Measurements from ENCODE around the gene FCER2.

FCER2 gene

GRCh38 chr19:7687177-7687576, 14.8 kb downstream of the FCER2 start:
- no peak overlapping the region for H3K4me3 ChIP-seq (ENCODE audit: control insufficient read depth, low read depth, low read length)
- DNase-seq (ENCODE audit: low read depth), result no peak
- TF ChIP-seq CTCF (IDR thresholded peaks at IDR 0.05; ENCODE audit: control insufficient read depth, insufficient read depth, low read depth, low read length, missing control alignments), result no peak

- no peak for DNase-seq (ENCODE audit: low read depth)
- no peak overlapping the region for H3K4me3 ChIP-seq (ENCODE audit: control insufficient read depth, low read depth, low read length)
- TF ChIP-seq CTCF (IDR thresholded peaks at IDR 0.05; ENCODE audit: control insufficient read depth, insufficient read depth, low read depth, low read length, missing control alignments), result no peak
These were observed 16.1 kb downstream of the FCER2 start for GRCh38 chr19:7685546-7686445.

- no peak for DNase-seq (ENCODE audit: low read depth)
- no peak for TF ChIP-seq CTCF (IDR thresholded peaks at IDR 0.05; ENCODE audit: control insufficient read depth, insufficient read depth, low read depth, low read length, missing control alignments)
These were observed 19.6 kb downstream of the FCER2 start for GRCh38 chr19:7682175-7682855.

GRCh38 chr19:7681340-7682174, 20.4 kb downstream of the FCER2 start:
- peak; percentile 78 for TF ChIP-seq CTCF (IDR thresholded peaks at IDR 0.05; ENCODE audit: control insufficient read depth, insufficient read depth, low read depth, low read length, missing control alignments)
- peak; percentile 23 for DNase-seq (ENCODE audit: low read depth)
- peak overlapping the region; percentile 96 for H3K4me3 ChIP-seq (ENCODE audit: control insufficient read depth, low read depth, low read length)

More at GRCh38 chr19:7682175-7682855, 19.6 kb downstream of the FCER2 start:
- peak overlapping the region; percentile 96 for H3K4me3 ChIP-seq (ENCODE audit: control insufficient read depth, low read depth, low read length)

GRCh38 chr19:7680606-7681339, 21.2 kb downstream of the FCER2 start, which contains the start of gene TRAPPC5:
TSS of gene TRAPPC5 (plus strand) at chr19:7680833. CDS start at chr19:7682254, 1,421 bp downstream.
- peak; percentile 38 for TF ChIP-seq CTCF (IDR thresholded peaks at IDR 0.05; ENCODE audit: control insufficient read depth, insufficient read depth, low read depth, low read length, missing control alignments)
- H3K4me3 ChIP-seq (ENCODE audit: control insufficient read depth, low read depth, low read length), result peak within 1 kb of the TSS; percentile 96
- peak; percentile 10 for DNase-seq (ENCODE audit: low read depth)
